HG02798 (cell line): ENCODE measurements around the gene FXYD6.
"Not testable (repeated sequence)": the region's sequence is repeated elsewhere in the genome, so short reads cannot be mapped to it uniquely, and the experiment has no call there.

Experiments
- ATAC-seq: cut with Tn5 transposase; IDR thresholded peaks from one replicate; pipeline ENCODE4 v1.9.1; 2021; ENCODE audit warnings: mild to moderate bottlenecking; ENCODE audit not compliant: unreplicated experiment, poor library complexity

Gene FXYD6, protein sequence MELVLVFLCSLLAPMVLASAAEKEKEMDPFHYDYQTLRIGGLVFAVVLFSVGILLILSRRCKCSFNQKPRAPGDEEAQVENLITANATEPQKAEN

DNA sequence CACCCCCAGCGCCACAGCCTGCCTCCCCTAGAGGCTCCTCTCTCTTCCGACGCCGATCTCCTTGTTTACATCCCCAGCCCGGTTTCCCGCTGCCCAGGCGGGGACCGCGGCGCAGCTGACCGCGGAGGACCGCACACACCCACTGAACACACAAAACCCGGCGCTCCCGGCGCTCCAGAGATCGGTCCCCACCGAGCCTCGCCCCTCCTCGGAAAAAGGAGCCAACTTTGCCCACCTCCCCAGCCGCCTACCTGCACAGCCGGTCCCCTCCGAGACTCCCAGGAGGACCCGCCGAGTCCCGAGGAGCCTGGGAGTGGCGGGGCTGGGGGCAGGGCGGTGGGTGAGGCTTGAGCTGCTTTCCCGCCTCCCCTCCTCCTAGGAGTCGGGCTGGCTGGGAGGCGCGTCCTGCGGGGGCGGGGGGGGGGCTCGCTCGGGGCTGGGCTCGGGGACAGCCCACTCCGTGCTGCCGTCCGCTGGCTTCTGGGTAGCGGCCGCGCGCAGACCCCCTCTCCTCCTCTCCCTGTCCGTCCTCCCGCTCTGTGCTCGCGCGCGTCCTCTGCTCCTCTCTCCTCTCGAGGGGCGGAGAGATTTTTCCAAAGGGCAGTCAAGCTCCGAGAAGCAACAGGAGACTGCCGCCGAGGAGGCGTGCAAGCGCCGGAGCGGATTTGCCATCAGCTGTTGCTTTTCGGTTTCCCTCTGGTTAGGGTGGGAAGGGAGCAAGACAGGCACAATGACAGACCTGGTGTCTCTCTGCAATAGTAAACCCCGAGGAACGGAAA is at the start of gene FXYD6:
TSS of gene FXYD6 (minus strand) at position 318 of the 779 bp plus-strand sequence. CDS start 33,882 bp downstream, outside the sequence.
- no peak for ATAC-seq

DNA sequence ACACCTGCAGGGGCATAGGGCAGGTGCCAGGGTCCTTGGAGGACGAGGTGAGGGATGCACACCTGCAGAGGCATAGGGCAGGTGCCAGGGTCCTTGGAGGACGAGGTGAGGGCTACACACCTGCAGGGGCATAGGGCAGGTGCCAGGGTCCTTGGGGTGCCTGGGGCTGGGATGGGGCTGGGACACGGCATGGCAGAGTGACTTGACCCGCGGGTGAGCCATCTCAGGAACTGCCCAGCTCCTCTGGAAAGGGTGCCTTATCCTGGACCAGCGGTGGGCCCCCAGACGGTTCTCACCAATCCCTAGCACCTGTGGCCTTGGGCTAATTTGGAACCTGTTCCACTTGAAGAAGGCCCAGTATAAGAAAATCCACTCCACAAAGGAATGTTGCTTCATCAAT is 49.7 kb upstream of the FXYD6 start:
- not testable (repeated sequence) for ATAC-seq

DNA sequence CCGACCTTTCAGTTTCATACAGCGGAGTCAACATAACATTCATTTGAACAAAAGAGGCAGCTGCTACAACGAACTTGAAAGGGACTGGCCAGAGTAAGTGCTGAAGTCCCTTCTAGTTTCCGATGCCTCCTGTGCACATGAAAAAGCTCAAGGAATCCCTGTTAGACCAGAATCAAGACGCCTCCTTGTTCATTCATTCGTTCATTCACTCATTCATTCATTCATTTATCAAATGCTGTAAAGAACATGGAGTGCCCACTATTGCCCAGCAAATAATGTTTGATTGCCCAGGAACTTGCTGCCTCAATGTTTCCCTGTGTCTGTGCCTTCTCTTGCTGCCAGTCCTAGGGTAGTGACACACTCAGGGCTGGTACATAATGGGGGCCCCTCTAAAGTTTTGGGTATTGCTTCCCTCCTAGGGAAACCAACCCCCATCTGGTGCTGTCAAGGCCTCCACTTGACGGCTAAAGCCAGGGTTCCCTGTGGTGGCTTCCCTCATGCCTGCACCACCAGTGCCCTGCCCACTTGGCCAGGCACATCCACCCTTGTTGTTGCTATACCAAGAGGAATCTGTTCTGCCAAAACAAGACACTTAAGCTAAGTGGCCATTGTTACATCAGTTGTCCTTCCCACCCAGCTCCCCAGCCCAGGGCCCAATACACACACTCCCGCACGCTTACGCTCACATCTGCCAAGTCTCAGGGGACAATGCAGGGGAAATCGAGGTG is 48.9 kb upstream of the FXYD6 start:
- ATAC-seq = no peak

DNA sequence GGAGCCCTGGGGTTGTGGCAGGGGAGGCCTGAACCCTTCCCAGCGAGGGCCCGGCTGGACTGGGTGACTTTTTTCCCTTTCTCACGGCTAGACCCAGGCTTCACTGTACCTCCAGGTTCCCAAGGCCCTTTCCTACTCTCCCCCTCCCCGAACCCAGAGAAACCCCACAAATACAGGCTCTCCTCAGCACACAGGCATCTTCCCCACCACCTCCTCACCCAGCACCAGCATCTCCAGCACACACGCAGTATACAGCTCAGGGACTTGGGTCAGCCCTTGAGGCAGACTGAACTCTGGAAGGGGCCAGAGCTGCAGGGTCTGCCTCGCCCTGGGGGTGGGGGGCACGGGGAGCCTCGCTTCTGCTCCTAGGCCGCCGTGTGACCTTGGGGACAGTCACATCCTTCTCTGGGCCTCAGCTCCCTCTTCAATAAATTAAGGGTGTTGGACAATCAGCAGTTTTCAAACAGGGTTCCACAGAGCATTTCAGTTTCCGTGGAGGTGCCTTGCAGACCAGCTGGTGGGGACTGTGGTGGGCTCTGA is 48.2 kb upstream of the FXYD6 start:
- ATAC-seq = no peak

DNA sequence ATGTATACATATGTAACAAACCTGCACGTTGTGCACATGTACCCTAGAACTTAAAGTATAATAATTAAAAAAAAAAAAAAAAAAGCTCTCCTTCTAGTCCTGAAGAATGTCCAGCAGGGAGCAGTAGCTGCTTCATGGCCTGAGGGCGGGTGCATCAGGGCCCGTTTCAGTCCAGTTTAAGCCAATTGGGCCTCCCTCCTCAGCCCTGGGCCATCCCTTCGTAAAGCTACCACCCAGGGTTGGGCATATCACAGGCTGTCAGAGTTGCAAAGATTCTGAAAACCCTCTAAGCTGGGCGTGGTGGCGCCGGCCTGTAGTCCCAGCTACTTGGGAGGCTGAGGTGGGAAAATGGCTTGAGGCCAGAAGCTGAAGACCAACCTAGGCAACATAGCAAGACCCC is 47.3 kb upstream of the FXYD6 start:
- no peak for ATAC-seq

DNA sequence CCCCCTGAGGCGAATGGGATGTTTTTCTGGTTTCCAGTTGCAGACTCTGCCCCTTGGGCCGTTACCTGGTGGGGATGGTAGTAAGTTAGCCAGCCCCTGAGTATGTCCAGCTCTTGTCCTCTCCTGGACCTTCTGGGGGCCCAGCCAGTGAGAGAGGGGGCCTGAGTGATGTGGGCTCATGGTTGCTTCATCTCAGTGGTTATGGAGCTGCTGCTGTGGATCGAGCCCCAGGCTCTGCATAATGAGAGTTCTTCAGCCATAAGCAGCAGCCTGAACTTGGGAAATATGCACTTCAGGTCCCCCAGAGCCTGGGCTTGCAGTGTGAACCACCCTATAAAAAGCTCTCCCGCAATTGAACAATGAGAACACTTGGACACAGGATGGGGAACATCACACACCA is 46.8 kb upstream of the FXYD6 start:
- ATAC-seq = no peak

DNA sequence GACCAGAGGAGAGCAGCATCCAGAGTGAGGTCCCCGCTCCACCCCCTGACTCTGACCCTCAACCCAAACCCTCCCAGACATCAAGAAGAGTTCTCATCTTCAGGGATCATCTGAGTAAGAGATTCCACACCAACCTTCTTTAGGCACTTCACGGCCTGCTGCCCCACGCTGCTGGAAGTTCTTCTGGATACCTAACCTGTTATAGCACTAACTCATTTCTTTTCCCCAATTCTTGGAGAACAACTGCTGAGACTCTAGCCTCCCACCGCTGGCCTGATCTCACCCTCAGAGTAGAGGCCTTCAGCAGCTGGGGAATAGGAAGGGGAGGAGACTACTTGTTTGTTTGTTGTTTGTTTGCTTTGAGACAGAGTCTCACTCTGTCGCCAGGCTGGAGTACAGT is 45.4 kb upstream of the FXYD6 start:
- ATAC-seq = no peak

DNA sequence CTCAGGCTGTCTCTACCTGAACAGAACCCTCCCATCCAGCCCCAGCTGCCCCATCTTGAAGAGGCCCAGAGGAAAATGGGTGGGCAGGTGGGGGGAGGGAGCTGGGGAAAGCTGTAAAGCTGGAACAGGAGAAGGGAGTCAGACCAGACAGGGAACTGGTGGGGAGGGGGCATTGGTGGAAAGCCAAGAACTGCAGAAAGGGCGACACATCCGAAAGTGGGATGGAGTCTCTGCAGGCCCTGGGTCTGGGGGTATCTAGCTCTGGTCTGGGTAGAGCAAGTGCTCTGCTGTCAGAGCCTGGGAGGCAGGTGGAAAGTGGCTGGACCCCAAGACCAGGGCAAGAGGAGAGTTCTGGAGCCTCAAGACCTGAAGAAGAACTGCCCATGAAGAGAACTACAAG is 45.0 kb upstream of the FXYD6 start:
- ATAC-seq = no peak

DNA sequence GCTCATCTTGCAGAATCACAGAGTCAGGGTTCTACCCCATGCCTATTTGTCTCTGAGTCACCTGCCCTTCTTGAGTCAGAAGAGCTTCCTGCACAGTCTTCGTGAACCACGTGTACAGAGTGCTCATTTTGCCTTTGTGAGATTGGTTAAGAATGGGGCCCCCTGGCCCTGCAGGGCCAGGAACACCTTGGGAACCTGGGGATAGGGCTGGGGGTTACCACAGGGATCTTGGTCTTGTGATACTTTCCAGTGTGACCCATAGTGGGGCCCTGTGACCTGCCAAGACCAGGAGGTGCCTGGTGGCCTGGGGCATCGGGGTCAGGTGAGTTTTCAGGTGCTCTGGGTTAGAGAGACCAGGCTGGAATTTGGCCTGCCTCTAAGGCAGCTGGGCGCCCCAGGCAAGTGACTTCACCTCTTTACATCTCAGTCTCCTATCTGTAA is 43.3 kb upstream of the FXYD6 start:
- no peak for ATAC-seq

DNA sequence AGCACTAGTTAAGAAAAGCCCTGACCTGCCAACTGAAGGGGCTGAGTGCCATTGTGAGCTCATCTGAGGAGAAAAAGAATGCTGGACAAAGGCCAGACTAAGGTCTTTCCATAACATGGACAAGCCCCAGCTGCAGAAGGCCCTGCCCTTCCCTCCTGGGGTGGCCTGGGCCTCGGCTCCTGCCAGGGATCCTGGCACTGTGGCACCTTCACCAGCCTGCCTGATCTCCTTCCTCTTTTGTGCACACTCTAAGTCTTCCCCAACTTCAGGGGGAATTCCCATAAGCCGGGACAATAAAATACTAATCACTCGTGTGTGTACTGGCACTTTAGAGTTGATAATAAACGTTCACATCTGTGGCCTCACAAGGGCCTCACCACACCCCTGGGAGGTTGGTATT is 42.9 kb upstream of the FXYD6 start:
- ATAC-seq = no peak

DNA sequence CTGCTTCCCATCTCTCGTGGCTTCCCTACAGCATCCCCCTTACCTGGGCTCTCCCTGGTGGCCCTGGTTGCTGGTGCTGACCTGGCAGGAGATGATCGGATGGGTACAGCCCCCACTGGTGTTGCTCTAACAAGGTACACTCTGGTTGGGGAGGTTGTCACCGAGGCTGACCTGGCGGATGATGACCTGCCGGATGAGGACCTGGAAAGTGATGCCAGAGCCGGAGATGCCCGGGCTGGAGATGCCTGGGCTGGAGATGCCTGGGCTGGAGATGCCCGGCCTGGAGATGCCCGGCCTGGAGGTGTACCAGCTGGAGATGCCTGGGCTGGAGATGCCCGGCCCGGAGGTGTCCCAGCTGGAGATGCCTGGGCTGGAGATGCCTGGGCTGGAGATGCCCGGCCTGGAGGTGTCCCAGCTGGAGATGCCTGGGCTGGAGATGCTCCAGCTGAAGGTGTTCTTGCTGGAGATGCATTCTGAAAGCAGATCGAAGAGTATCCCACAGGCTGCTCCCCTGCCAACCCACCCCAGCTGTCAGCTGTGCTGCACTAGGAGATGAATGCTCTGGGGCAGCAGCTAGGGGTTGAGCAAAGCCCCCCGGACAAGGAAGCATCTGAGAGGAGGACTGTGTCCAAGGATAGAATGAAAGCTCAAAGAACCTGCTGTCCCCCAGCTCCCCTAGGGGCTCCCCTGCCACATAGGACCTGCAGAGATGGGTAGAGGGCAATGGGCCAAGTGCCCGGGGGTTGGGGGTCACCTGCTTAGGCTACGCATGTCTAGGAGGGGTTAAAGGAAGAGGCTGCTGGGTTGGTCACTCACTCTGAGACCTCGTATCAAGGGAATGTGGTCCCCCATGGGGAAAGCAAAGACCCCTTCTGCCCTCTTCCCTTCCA is 42.2 kb upstream of the FXYD6 start:
- no peak for ATAC-seq

DNA sequence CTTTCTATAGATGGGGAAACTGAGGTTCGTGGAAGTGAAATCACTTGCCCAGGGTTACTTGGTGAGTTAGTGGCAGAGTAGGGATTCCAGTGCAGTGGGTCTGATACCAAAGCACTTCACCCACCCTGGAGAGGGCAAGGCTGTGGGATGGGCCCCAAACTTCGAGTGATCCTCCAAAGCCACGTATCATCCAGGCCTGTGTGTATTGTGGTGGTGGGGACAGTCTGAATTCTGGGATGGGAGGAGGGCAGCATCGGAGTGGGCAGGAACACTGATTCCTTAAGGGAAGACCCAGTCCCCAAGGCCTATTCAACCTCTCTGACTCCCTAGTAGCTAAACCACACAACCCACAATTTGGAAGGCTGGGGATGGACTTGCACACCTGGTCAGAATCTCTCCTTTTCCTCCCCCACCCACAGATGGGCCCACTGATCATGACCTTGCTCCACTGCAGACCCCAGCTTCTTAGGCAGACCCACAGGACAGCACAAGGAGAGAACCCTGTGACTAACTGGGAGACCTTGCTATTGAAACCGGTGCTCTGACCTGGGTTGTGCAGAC is 41.2 kb upstream of the FXYD6 start:
- ATAC-seq = no peak

DNA sequence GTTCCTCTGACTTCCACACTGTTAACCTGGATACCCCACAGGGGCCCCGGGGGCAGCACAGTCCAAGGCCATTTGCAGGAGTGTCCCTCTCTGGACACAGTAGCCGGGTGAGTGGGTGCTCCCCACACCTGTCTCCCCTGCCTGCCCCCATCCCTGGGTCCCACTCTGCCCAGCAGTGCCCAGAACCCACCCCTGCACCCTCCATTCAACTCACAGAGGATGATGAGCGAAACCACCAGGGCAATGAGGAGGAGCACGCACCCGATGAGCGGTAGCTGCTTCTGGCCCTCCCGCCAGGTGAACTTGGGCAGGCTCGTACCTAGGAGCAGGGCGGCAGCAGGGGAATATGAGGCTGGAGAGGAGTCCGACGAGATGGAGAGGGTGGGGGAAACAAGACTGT is 40.5 kb upstream of the FXYD6 start:
- no peak for ATAC-seq

DNA sequence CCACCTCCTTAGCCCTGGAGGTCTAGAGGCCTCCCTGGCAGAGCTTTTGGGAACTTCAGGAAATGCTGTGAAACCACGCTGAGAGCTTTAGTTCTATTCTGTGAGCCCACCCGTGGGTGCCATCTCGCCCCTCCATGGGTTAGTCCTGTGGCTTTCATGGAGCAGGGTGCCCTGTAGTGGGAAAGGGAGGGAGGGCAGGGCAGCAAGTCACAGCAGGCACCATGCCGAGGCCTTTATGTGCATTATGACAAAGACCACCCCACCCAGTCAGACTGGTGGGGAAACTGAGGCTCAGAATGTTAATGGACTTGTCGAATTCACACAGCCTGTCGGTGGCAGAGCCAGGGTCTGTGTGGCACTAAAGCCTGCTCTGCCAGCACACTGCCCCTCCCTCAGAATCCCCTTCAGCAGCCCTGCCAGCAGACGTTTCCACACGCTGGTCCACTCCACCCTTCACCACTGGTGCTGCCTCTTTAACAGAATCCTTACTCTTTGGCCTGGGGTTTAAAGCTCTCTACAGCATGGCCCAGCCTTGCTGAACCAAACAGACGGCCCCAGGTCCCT is 39.3 kb upstream of the FXYD6 start:
- ATAC-seq = no peak

DNA sequence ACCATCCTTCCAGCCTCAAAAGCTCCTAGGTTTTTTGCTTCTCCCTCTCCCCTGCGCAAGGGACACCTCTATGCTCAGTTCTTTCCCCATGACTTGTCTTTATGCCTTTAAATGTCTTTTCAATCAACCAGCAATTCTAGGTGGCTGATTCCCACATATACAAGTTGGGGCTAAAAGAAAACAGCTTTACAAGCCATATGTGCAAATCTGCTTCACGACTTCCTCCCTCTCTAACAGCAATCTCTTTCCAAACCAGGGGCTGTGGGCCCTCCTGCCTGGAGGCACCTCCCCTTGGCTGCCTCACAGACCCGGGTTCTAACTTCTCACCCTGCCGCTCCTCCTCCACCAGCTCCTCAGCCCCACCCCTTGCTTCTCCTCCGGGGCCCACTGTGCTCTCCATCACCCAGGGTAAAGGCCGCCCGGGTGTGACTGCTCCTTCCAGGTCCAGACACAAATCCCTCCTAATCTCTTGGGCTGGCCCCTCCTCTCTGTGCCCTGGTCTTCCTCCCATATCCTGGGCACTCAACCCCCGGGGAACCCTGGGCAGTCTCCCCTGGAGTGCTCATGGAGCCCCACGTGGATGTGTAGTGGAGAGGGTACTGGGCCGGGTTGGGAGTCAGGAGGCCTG is 38.6 kb upstream of the FXYD6 start:
- ATAC-seq = no peak

DNA sequence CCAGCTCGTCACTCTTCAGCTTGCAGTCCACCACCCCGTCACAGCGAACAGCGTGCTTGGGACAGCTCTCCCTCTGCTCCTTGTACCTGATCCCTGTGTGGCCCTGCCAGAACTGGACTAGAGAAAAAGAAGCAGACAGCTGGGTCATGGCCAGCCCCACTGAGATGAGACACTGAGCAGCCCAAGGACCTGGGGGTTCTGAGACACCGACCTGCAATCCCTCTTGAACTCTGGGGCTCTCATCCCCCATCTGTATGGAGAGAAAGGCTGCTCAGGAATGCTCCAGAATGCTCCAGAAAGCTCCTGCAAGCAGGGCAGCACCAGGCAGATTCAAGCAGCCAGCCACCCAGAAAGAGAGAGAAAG is 37.9 kb upstream of the FXYD6 start:
- ATAC-seq = no peak

DNA sequence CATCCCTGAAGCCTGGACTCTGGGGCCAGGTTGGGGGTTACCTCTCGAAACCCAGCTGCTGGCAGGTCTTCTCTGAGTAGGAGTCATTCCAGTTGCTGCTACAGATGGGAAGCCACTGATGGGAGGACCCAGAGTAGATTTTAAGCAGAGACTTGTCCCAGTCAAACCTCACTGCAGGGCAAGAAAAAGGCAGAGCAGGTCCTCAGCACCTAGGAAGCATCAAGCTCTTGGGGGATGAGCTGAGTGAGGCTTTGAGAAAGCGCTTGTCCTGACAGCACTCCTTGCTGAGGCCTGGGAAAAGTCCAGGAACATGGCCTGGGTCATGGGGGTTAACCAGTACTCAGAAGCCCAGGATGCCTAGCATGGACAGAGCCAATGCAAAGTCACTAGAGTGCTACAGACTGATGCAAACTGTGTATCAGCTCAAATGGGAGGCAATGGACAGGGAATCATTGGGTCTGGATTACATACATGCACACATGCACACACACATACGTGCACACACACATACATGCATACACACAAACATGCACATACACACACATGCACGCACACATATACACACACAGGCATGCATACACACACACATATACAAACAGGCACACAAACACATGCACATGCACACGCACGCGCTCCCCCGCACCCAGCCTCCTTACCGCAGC is 37.4 kb upstream of the FXYD6 start:
- ATAC-seq = no peak

DNA sequence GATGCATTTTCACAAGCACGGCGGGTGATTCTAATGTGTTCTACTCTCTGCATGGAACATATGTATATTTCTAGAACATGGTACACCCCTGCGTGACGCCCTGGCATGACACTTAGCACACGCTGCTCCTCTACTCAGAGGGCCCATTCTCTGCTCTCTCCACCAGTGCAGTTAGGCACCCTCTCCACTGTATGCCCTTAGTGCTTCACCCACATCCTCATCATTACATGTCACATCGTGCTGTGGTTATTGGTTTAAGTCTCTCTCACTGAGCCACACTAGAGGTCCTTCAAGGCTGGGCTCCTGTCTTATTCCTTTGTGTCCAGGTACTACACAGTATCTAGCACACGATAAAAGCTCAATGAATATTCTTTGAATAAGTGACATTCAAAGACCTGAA is 36.0 kb upstream of the FXYD6 start:
- no peak for ATAC-seq

DNA sequence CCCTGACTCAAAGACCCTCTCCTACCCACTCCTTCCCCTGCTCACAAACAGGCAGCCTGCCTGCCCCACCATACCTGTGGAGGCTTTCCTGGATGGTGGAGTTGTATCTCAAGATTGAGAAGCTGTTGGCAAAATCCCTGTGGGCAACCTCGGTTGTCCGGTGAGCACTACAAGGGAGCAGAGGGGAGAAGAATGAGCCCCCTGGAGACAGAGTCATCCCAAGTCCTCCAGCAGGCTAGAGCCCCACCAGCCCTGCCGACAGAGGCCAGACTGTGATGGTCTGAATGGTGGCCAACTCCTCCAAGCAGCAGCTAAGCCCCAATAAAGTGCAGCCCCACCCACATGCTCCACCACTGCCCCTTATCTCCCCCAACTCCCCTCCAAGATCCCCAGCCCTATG is 35.2 kb upstream of the FXYD6 start:
- ATAC-seq = no peak
